GM12892 (cell line): ENCODE results near the gene RAD23B.
"Not testable (repeated sequence)": the region's sequence is repeated elsewhere in the genome, so short reads cannot be mapped to it uniquely, and the experiment has no call there.

Experiments
- DNase-seq: peaks from one replicate; pipeline ENCODE4 v3.0.0; 2011; ENCODE audit not compliant: insufficient read length
- FAIRE-seq: peaks from 2 replicates; lab custom pipeline; 2011; peaks lifted over from hg19 to GRCh38; lab: Jason Lieb, UNC
- POLR2A ChIP-seq: IDR thresholded peaks from 2 replicates; pipeline ENCODE4 v1.6.1; 2011; ENCODE audit warnings: low read depth, low read length, control low read depth
- POLR2AphosphoS5 ChIP-seq: IDR thresholded peaks from 2 replicates; pipeline ENCODE4 v1.6.1; 2011; ENCODE audit warnings: low read depth, low read length, control low read depth
- TAF1 ChIP-seq: IDR thresholded peaks from 2 replicates; pipeline ENCODE4 v1.6.1; 2011; ENCODE audit warnings: low read depth, mild to moderate bottlenecking, control low read depth, low read length, borderline replicate concordance

RAD23B gene

GRCh38 chr9:107284636-107285035 is 1.6 kb downstream of the RAD23B start:
- no peak for TF ChIP-seq TAF1
- no peak for TF ChIP-seq POLR2AphosphoS5
- TF ChIP-seq POLR2A: no peak
- FAIRE-seq (peak; percentile 24), DNase-seq (no peak)

- no peak for DNase-seq
- no peak for FAIRE-seq
- TF ChIP-seq POLR2AphosphoS5 (no peak), POLR2A (no peak), TAF1 (no peak)
These were observed 2.2 kb downstream of the RAD23B start for GRCh38 chr9:107285286-107285685.

- DNase-seq (no peak), FAIRE-seq (no peak)
- no peak for TF ChIP-seq TAF1
- TF ChIP-seq POLR2A: no peak
- no peak for TF ChIP-seq POLR2AphosphoS5
These were observed 3.0 kb downstream of the RAD23B start for GRCh38 chr9:107286057-107286456.

- no peak for TF ChIP-seq POLR2A
- no peak for TF ChIP-seq TAF1
- no peak for TF ChIP-seq POLR2AphosphoS5
- DNase-seq: no peak
- FAIRE-seq: no peak
These were observed 5.6 kb downstream of the RAD23B start for GRCh38 chr9:107288701-107289100.

GRCh38 chr9:107290619-107291018 is 7.5 kb downstream of the RAD23B start:
- FAIRE-seq (no peak), DNase-seq (no peak)

GRCh38 chr9:107292821-107293542 is 9.9 kb downstream of the RAD23B start:
- no peak for DNase-seq
- TF ChIP-seq POLR2AphosphoS5 (no peak), POLR2A (no peak)
- FAIRE-seq: no peak

More at GRCh38 chr9:107290619-107291018, 7.5 kb downstream of the RAD23B start:
- TF ChIP-seq POLR2A (no peak), TAF1 (no peak), POLR2AphosphoS5 (no peak)

- DNase-seq (no peak), FAIRE-seq (no peak)
- no peak for TF ChIP-seq POLR2A
- no peak for TF ChIP-seq POLR2AphosphoS5
- no peak for TF ChIP-seq TAF1
These were observed 10.5 kb downstream of the RAD23B start for GRCh38 chr9:107293543-107294085.

- FAIRE-seq (no peak), DNase-seq (no peak)
- TF ChIP-seq POLR2AphosphoS5: no peak
- TF ChIP-seq TAF1: no peak
- no peak for TF ChIP-seq POLR2A
These were observed 11.7 kb downstream of the RAD23B start for GRCh38 chr9:107294756-107295155.

GRCh38 chr9:107295995-107296394 is 12.9 kb downstream of the RAD23B start:
- DNase-seq (no peak), FAIRE-seq (no peak)
- TF ChIP-seq POLR2A (no peak), TAF1 (no peak), POLR2AphosphoS5 (no peak)

- DNase-seq, FAIRE-seq: not testable (repeated sequence)
These were observed 13.5 kb downstream of the RAD23B start for GRCh38 chr9:107296592-107296991.

GRCh38 chr9:107299437-107299836 is 16.4 kb downstream of the RAD23B start:
- DNase-seq: no peak
- no peak for TF ChIP-seq POLR2AphosphoS5
- no peak for TF ChIP-seq POLR2A
- no peak for TF ChIP-seq TAF1
- no peak for FAIRE-seq

GRCh38 chr9:107306308-107306707 is 23.2 kb downstream of the RAD23B start:
- TF ChIP-seq POLR2AphosphoS5 (no peak), POLR2A (no peak), TAF1 (no peak)
- FAIRE-seq (no peak), DNase-seq (no peak)

- FAIRE-seq: peak; percentile 51
- no peak for TF ChIP-seq TAF1
- no peak for TF ChIP-seq POLR2AphosphoS5
- TF ChIP-seq POLR2A: no peak
- DNase-seq: no peak
These were observed 24.3 kb downstream of the RAD23B start for GRCh38 chr9:107307331-107307730.
